Measurements from ENCODE around the gene E2F3. TPM values are rescaled to one million over a fixed set of nuclear protein-coding genes. Genes with fewer than 3 reads are reported as not detected.
"Not testable (repeated sequence)": the region's sequence is repeated elsewhere in the genome, so short reads cannot be mapped to it uniquely, and the experiment has no call there.

Gene E2F3
- total RNA-seq, 1 donor from 2014 or later, result 3.5 TPM

GRCh38 chr6:20467437-20467836, 65.8 kb downstream of the E2F3 start:
- no peak for DNase-seq (ENCODE audit: low read depth in 2 of 2)

GRCh38 chr6:20468209-20468608, 66.5 kb downstream of the E2F3 start:
- DNase-seq (ENCODE audit: low read depth in 2 of 2), result no peak

GRCh38 chr6:20472748-20473147, 71.1 kb downstream of the E2F3 start:
- no peak for DNase-seq (ENCODE audit: low read depth in 2 of 2)

DNA sequence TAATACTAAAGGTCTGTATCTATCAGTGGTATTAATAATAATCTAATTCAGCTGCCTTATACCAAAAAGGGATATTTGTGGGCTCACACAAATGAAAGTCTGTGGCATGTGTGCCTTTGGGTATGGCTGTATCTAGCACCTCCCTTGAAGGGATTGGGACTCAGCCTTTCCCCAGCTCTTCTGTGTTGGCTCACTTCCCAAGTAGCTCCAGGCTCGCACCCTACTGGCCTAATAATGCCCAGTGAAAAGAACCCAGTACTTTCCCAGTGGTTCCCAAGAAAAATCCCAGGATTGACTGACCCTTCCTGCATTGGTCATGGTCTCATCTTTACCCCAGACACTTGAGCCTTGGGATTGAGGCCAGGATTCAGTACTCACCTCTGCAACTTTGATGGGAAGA, 71.8 kb downstream of the E2F3 start:
- DNase-seq (ENCODE audit: low read depth in 2 of 2), result no peak

DNA sequence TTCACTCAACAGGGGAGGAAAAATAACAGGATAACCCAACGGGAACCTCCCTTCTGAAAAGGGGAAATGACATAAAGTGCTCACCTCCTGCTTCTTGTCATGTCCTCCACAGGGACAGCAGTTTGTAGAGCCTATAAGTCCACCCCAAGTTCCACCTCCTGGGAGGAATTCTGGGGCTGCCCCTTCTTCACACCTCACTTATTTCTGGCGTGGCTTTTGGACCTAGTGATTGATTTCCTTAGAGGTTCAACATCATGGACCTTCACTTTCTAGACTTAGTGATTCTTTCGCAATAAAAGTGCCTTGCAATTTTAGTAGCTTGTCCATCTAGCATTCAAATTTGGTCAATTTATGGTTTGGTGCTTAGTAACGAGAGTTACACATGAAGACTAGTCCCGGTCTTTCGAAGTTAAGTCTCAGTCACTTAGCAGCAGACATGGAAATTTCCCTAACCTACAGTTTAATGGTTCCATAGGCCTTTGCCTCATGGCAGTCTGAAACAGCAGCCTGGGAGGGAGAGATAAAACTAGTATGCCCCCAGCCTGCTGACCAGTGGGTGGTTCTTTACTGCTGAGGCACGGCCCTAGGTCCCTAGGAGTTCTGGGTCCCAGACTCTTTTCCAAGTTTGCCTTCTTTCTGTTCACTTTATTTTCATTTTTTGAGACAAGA, 73.3 kb downstream of the E2F3 start:
- no peak for DNase-seq (ENCODE audit: low read depth in 2 of 2)

GRCh38 chr6:20476501-20477043, 74.9 kb downstream of the E2F3 start:
- no peak for DNase-seq (ENCODE audit: low read depth in 2 of 2)

DNA sequence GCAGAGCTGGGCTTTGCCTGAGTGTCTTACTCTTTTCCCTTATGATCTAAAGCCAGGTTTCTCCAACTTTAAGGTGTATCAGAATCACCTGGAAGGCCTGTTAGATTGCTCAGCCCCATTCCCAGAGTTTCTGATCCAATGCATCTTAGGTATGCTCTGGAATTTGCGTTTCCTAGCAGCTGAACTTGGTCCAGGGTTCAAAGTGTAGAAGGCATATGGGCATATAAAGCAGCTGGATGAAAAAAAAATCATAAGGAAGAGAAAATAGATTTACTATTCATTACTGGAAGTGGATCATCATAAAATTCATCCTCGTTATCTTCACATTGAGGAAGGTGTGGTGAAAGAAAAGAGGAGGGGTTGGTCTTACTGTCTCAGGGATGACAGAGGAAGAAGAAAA, 75.8 kb downstream of the E2F3 start:
- DNase-seq (ENCODE audit: low read depth in 2 of 2), result no peak

DNA sequence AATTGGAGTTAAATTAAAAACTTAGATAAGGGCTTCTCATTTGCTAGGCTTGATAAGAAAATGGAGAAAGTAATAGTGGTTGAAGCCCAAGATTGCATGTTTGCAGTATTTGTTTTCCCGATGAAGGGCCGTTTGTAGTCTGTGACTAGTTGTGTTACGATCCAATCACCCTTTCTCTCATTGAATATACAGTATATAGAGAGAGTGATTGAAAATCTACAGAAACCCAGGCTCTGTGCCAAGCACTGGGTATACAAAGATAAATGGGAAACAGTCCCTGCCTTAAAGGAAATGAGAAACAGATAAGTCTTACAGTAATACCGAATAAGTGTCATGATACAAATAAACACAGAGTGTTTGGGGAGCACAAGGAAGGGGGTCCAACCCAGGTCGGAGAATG, 77.4 kb downstream of the E2F3 start:
- DNase-seq (ENCODE audit: low read depth in 2 of 2), result no peak

- DNase-seq (ENCODE audit: low read depth in 2 of 2), result no peak
These were observed 77.8 kb downstream of the E2F3 start for GRCh38 chr6:20479526-20479925.

GRCh38 chr6:20481281-20481680, 79.6 kb downstream of the E2F3 start:
- DNase-seq (ENCODE audit: low read depth in 2 of 2), result no peak

DNA sequence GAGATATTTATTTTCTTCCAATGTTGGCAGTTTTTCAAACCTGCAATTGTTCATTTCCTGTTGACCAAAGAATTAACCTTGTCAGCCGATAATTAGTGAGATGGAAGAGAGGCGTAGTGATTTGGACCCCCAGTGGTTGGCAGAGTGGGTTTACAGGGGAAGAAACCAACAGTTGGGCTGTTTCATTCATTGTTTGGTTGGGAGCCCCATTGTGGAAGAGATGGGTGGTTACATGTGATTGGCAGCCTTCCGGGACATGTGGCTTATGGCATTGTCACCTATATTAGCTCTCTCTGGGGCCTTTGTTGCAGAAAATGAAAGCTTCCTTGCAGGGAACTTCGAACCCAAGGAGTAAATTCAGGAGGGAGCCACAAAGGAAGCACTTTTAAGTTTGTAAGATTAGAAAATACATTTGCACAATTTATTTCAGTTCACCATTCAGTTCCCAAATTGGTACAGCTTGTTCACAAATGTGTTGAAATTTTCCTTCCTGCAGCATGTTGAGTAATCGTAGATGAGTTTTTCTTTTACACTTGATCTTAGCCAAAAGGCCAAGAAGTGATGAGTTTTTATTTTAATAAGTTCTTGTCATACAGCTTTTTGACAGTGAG, 82.3 kb downstream of the E2F3 start:
- DNase-seq (ENCODE audit: low read depth in 2 of 2), result no peak

- no peak for DNase-seq (ENCODE audit: low read depth in 2 of 2)
These were observed 85.0 kb downstream of the E2F3 start for GRCh38 chr6:20486641-20487040.

- DNase-seq (ENCODE audit: low read depth in 2 of 2), result no peak
These were observed 86.1 kb downstream of the E2F3 start for GRCh38 chr6:20487669-20488375.

DNA sequence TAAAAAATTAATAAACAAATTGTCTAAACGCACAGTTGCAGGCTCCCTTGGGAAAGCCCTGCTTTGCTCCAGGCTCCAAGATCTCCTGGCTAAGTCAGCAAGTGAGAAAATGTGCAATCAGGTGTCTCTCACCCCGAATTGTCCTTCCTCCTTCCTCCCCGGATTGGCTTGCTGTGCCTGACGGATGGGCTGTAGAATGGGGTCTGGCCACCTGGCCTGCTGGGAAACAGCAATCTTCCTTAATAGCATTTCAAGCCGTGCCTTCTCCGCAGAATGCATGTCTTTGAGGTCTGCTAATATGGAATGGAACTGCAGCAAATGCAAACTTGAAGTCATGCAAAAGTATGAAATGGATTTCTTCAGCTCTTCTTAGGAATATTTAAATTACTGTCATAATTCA, 88.9 kb downstream of the E2F3 start:
- no peak for DNase-seq (ENCODE audit: low read depth in 2 of 2)

DNA sequence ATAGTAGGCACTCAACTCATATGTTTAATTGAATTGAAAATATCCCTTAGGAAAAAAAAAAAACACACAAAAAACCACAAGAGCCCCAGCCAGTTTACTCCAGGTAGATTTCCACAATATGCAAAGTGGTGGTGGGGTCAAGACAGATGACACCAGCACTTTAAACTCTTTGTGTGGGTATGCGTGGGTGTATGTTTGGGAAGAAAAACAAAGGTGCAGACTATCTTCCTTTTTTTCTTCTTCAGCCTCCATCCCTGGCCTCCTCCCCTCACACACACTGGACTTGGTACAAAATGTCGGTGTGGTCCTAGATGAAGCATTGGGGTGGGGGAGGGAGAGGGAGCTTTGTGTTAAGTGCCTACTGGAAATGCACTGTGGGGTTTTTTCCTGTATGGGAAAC, 90.4 kb downstream of the E2F3 start:
- no peak for DNase-seq (ENCODE audit: low read depth in 2 of 2)

- DNase-seq (ENCODE audit: low read depth in 2 of 2), result peak; percentile 54 to 75
These were observed 95.7 kb downstream of the E2F3 start for GRCh38 chr6:20497216-20498040.

DNA sequence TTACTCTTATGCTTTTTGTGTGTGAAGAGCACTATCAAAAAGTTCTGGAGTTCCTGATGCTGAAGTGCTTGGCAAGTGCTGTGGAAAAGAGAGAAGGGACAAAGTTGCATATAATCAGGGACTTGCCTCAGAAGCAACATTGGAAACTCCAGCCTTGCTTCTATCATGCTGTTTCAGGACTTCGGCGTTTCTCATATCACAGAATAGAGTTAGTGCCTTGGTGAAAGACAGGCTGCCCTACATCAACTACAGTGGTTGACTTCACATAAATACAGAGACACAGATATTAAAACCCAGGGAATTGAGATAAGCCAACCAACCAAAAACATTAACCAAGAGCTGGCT, 96.3 kb downstream of the E2F3 start:
- no peak for DNase-seq (ENCODE audit: low read depth in 2 of 2)

GRCh38 chr6:20509212-20509611, 107.5 kb downstream of the E2F3 start:
- no peak for DNase-seq (ENCODE audit: low read depth in 2 of 2)

- no peak for DNase-seq (ENCODE audit: low read depth in 2 of 2)
These were observed 110.2 kb downstream of the E2F3 start for GRCh38 chr6:20511852-20512251.

- DNase-seq (ENCODE audit: low read depth in 2 of 2), result not testable (repeated sequence)
These were observed 123.5 kb downstream of the E2F3 start for GRCh38 chr6:20525208-20525607.

DNA sequence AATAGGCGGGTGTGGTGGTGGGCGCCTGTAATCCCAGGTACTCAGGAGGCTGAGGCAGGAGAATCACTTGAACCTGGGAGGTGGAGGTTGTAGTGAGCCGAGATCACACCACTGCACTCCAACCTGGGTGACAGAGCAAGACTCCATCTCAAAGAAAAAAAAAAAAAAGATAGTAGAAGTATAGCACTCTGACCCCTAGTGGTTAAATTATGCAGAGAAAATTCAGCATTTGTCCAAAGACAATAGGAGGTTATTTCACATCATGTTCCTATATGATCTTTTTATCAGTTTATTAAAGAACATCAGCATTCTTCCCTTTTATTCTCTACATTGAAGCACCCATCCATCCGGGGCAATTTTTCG, 127.4 kb downstream of the E2F3 start:
- peak in 1 of 2 donors; percentile 50 for DNase-seq (ENCODE audit: low read depth in 2 of 2)

- no peak for DNase-seq (ENCODE audit: low read depth in 2 of 2)
These were observed 131.2 kb downstream of the E2F3 start for GRCh38 chr6:20532881-20533280.

Data from dermis microvascular lymphatic vessel endothelial cell (primary cell).